ENCODE measurements around the gene CTIF.

CTIF gene

GRCh38 chr18:48909721-48910120 is 370.9 kb downstream of the CTIF start:
- no peak for TF ChIP-seq EP300 (IDR thresholded peaks at IDR 0.05; ENCODE audit: borderline replicate concordance)
- no peak for TF ChIP-seq RAD21 (IDR thresholded peaks at IDR 0.05; ENCODE audit: low read depth)
- TF ChIP-seq CEBPB (IDR thresholded peaks at IDR 0.05), result no peak
- TF ChIP-seq, protein P1, sequence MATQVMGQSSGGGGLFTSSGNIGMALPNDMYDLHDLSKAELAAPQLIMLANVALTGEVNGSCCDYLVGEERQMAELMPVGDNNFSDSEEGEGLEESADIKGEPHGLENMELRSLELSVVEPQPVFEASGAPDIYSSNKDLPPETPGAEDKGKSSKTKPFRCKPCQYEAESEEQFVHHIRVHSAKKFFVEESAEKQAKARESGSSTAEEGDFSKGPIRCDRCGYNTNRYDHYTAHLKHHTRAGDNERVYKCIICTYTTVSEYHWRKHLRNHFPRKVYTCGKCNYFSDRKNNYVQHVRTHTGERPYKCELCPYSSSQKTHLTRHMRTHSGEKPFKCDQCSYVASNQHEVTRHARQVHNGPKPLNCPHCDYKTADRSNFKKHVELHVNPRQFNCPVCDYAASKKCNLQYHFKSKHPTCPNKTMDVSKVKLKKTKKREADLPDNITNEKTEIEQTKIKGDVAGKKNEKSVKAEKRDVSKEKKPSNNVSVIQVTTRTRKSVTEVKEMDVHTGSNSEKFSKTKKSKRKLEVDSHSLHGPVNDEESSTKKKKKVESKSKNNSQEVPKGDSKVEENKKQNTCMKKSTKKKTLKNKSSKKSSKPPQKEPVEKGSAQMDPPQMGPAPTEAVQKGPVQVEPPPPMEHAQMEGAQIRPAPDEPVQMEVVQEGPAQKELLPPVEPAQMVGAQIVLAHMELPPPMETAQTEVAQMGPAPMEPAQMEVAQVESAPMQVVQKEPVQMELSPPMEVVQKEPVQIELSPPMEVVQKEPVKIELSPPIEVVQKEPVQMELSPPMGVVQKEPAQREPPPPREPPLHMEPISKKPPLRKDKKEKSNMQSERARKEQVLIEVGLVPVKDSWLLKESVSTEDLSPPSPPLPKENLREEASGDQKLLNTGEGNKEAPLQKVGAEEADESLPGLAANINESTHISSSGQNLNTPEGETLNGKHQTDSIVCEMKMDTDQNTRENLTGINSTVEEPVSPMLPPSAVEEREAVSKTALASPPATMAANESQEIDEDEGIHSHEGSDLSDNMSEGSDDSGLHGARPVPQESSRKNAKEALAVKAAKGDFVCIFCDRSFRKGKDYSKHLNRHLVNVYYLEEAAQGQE (IDR thresholded peaks at IDR 0.05; ENCODE audit: low read depth), result no peak

DNA sequence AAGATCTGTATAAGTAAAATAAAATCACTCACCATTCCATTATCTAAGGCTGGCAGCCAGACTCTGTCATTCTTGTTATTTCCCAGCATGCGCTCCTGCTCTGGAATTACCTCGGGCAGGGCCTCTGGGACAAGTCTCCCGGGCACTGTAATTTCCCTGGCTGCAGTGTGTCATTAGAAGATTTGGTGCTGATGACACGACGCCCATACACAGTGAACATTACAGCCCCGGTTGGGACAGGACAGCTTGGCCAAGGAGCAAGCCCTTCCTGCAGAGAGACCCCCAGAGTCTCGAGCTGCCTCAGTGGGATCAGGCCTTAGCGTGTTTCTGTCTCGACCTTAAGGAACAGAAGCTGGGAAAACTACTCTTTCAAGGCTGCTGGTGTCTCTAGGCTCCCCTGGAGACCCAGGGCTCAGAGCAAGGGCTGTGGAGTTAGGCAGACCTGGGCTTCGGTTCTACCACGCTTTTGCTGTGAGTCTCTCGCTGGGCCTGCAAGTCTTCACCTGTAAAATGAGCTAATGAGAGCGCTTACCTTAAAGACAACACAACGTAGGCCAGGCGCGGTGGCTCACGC is 372.2 kb downstream of the CTIF start:
- TF ChIP-seq, protein P2, sequence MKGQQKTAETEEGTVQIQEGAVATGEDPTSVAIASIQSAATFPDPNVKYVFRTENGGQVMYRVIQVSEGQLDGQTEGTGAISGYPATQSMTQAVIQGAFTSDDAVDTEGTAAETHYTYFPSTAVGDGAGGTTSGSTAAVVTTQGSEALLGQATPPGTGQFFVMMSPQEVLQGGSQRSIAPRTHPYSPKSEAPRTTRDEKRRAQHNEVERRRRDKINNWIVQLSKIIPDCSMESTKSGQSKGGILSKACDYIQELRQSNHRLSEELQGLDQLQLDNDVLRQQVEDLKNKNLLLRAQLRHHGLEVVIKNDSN (IDR thresholded peaks at IDR 0.05), result no peak
- TF ChIP-seq EP300 (IDR thresholded peaks at IDR 0.05; ENCODE audit: borderline replicate concordance), result no peak
